Rectal smooth muscle tissue (tissue), 1 donor: ENCODE results near the gene ITGB3BP.

Experiments used
- H3K27ac ChIP-seq: one replicate; pipeline ENCODE4 v1.7.0; 2013; ENCODE audit warnings: low read depth, low read length, inconsistent platforms
- H3K27me3 ChIP-seq: one replicate; pipeline ENCODE4 v1.7.0; 2013; ENCODE audit warnings: low read length; ENCODE audit not compliant: control insufficient read depth, insufficient read depth
- H3K36me3 ChIP-seq: one replicate; pipeline ENCODE4 v1.7.0; 2013; ENCODE audit warnings: low read length; ENCODE audit not compliant: control insufficient read depth, insufficient read depth
- H3K4me1 ChIP-seq: one replicate; pipeline ENCODE4 v1.7.0; 2013; ENCODE audit warnings: low read length; ENCODE audit not compliant: control insufficient read depth, insufficient read depth
- H3K4me3 ChIP-seq: one replicate; pipeline ENCODE4 v1.7.0; 2013; ENCODE audit warnings: low read length
- H3K9ac ChIP-seq: one replicate; pipeline ENCODE4 v1.7.0; 2013; ENCODE audit warnings: low read length

The ITGB3BP gene

DNA sequence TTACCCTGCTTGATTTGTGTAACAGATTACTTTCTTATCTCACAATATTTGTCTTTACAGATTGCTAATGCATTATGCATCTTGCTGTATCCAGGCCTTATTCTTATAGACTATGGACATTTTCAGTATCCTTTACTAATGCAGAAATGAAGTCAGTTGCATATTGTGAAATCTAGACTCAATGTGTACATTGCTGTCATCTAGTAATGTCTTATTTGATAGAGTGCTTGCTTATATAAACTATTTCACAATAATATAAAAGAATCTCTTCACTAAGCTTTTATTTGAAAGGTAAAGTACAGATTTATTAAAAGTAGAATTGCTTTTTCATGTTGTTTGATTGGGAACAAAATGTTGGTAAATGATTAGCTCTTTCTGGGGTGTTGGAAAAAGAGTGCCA is 116.0 kb downstream of the ITGB3BP start:
- H3K27ac ChIP-seq = no peak overlapping the region
- no peaks in the 10 kb centered on the region for H3K4me1 ChIP-seq
- no peak overlapping the region for H3K4me3 ChIP-seq
- no peaks in the 10 kb centered on the region for H3K27me3 ChIP-seq
- H3K36me3 ChIP-seq = no peaks in the 10 kb centered on the region
- H3K9ac ChIP-seq = no peak overlapping the region

DNA sequence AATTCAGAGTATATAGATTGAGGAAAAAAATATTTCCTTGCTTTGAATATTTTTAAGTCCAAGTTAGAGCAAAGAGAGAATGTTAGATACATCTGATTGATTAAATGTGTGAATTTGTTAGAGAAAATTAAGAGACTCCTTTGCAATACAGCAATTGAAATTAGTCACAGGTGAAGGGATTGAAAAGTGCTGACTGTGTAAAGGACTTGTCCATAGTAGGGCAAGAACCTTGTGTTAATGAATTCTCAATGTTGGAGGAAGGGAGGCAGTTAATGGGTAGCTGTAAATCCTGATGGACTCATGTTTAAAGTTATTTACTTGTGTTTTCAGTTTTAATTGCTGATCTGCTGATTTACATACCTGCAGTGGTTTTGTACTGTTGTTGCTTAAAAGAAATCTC is 117.0 kb downstream of the ITGB3BP start:
- Histone ChIP-seq H3K9ac (no peak overlapping the region), H3K36me3 (no peaks in the 10 kb centered on the region), H3K4me3 (no peak overlapping the region), H3K4me1 (no peaks in the 10 kb centered on the region), H3K27me3 (no peaks in the 10 kb centered on the region), H3K27ac (no peak overlapping the region)

DNA sequence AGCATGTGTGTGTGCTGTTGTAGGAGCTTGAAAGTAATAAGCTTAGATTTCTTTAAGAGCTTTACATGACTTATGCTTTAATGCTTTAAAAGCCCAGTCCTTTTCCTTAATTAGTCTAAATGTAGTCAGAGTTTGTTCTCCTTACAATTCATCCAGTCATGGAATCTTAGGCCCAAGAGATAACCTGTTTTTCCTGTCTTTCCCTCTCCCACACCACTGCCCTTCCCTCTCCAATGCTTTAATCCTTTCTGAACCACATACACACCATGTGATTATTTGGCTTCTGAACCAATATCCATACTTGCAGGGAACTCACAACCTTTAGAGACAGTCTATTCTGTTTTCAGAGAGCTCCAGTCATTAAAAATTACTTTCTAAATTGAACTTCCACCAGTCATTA is 118.0 kb downstream of the ITGB3BP start:
- no peak overlapping the region for H3K4me3 ChIP-seq
- no peaks in the 10 kb centered on the region for H3K27me3 ChIP-seq
- H3K4me1 ChIP-seq = no peaks in the 10 kb centered on the region
- H3K36me3 ChIP-seq = no peaks in the 10 kb centered on the region
- H3K9ac ChIP-seq = no peak overlapping the region
- no peak overlapping the region for H3K27ac ChIP-seq

GRCh38 chr1:63403386-63403785 is 119.6 kb downstream of the ITGB3BP start:
- no peaks in the 10 kb centered on the region for H3K4me1 ChIP-seq
- H3K9ac ChIP-seq = no peak overlapping the region
- no peak overlapping the region for H3K4me3 ChIP-seq
- no peaks in the 10 kb centered on the region for H3K27me3 ChIP-seq
- H3K27ac ChIP-seq = no peak overlapping the region
- no peaks in the 10 kb centered on the region for H3K36me3 ChIP-seq

DNA sequence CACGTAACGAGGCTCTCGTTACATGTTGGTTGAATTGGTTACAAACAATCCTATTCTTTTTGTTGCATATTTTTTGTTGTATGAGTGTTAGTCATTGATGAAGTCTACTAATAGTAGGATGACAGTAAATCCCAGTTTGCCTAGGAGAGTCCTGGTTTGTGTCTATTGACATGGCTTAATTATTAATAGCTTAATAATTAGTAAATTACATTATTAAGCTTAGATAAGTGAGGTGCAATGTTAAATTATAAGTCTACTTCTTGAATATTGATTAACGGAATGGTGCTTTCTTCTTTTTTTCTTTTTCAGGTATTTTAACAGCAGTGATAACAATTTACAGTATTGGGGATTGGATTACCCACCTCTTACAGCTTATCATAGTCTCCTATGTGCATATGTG is 121.1 kb downstream of the ITGB3BP start:
- Histone ChIP-seq H3K27me3 (no peaks in the 10 kb centered on the region), H3K27ac (no peak overlapping the region), H3K4me3 (no peak overlapping the region), H3K9ac (no peak overlapping the region), H3K4me1 (no peaks in the 10 kb centered on the region), H3K36me3 (no peaks in the 10 kb centered on the region)
